Activated CD4-positive, alpha-beta T cell treated with anti-CD3 and anti-CD28 coated beads, Interleukin-2, Interleukin-4, amounts not matched to agents 100 ng/mL and 50 ng/mL, durations not matched to agents 16 hours and 8 hours (primary cell): ENCODE results near the gene LCE2B.
A peak's percentile ranks its signal among the peaks of the same experiment; 100 is the strongest.
"Not testable (repeated sequence)": the region's sequence is repeated elsewhere in the genome, so short reads cannot be mapped to it uniquely, and the experiment has no call there.

ENCODE experiments used
- DNase-seq: peaks from one replicate; pipeline ENCODE4 v3.0.0-alpha.2; 2020; ENCODE audit warnings: low spot score

Gene LCE2B

GRCh38 chr1:152685823-152686222 is at the start of gene LCE2B:
TSS of gene LCE2B (plus strand) at chr1:152686123. CDS start at chr1:152686844, 721 bp downstream.
- not testable (repeated sequence) for DNase-seq

- DNase-seq: no peak
Observed at GRCh38 chr1:152640351-152640750, 45.6 kb upstream of the LCE2B start.

GRCh38 chr1:152643945-152644344 is 42.0 kb upstream of the LCE2B start:
- DNase-seq: no peak

- no peak for DNase-seq
Observed at GRCh38 chr1:152645146-152645545, 40.8 kb upstream of the LCE2B start.

- no peak for DNase-seq
Observed at GRCh38 chr1:152646656-152647055, 39.3 kb upstream of the LCE2B start.

GRCh38 chr1:152654110-152654509 is 31.8 kb upstream of the LCE2B start:
- peak; percentile 76 for DNase-seq

- no peak for DNase-seq
Observed at GRCh38 chr1:152656459-152656858, 29.5 kb upstream of the LCE2B start.

GRCh38 chr1:152657677-152658076 is 28.2 kb upstream of the LCE2B start:
- no peak for DNase-seq

GRCh38 chr1:152658649-152659048 is 27.3 kb upstream of the LCE2B start:
- DNase-seq: no peak

GRCh38 chr1:152663098-152663497 is 22.8 kb upstream of the LCE2B start, which contains the start of gene LCE2D:
TSS of gene LCE2D (plus strand) at chr1:152663380. CDS start at chr1:152664106, 726 bp downstream.
- no peak for DNase-seq

- DNase-seq: not testable (repeated sequence)
Observed at GRCh38 chr1:152666171-152666570, 19.8 kb upstream of the LCE2B start.

GRCh38 chr1:152667648-152668047 is 18.3 kb upstream of the LCE2B start:
- DNase-seq: no peak

- no peak for DNase-seq
Observed at GRCh38 chr1:152673016-152673415, 12.9 kb upstream of the LCE2B start.

- DNase-seq: not testable (repeated sequence)
Observed at GRCh38 chr1:152674983-152675382, 10.9 kb upstream of the LCE2B start, which contains the start of gene LCE2C. TSS of gene LCE2C (plus strand) at chr1:152675279. CDS start at chr1:152676016, 737 bp downstream.

GRCh38 chr1:152679459-152679858 is 6.5 kb upstream of the LCE2B start:
- DNase-seq: no peak

- no peak for DNase-seq
Observed at GRCh38 chr1:152681616-152682015, 4.3 kb upstream of the LCE2B start.

- no peak for DNase-seq
Observed at GRCh38 chr1:152683846-152684245, 2.1 kb upstream of the LCE2B start.

GRCh38 chr1:152697701-152698600 is 12.0 kb downstream of the LCE2B start, which contains the start of gene LCE2A:
TSS of gene LCE2A (plus strand) at chr1:152698345. CDS start at chr1:152698902, 557 bp downstream.
- DNase-seq: no peak

- DNase-seq: no peak
Observed at GRCh38 chr1:152699746-152700145, 13.8 kb downstream of the LCE2B start.

GRCh38 chr1:152707860-152708259 is 21.9 kb downstream of the LCE2B start, which contains the start of gene LCE4A:
TSS of gene LCE4A (plus strand) at chr1:152708160. CDS start at chr1:152709076, 916 bp downstream.
- no peak for DNase-seq

- DNase-seq: no peak
Observed at GRCh38 chr1:152718238-152718637, 32.3 kb downstream of the LCE2B start.

GRCh38 chr1:152725261-152725660 is 39.3 kb downstream of the LCE2B start:
- no peak for DNase-seq

GRCh38 chr1:152728986-152729385 is 43.1 kb downstream of the LCE2B start:
- DNase-seq: no peak
